ENCODE measurements around the gene CLDN19. TPM values are rescaled to one million over a fixed set of nuclear protein-coding genes. Genes with fewer than 3 reads are reported as not detected.

The CLDN19 gene
- total and polyA plus RNA-seq, 2 of the 8 experiments (the other 6 are each of a cell fraction or from before 2014, with no cell fraction given) = 9.7 to 17.2 TPM

- TF ChIP-seq EP300 (IDR thresholded peaks at IDR 0.05; ENCODE audit: borderline replicate concordance in 1 of 2, low read depth in 2 of 2, low read length in 2 of 2) = no peak
- TF ChIP-seq HDAC6 (IDR thresholded peaks at IDR 0.05; ENCODE audit: low read depth, low read length) = no peak
- TF ChIP-seq TCF12 (IDR thresholded peaks at IDR 0.05; ENCODE audit: low read depth, low read length) = no peak
- TF ChIP-seq CHD7 (IDR thresholded peaks at IDR 0.05; ENCODE audit: insufficient replicate concordance, low read length) = no peak
- no peak for TF ChIP-seq PHF8 (conservative IDR thresholded peaks at IDR 0.05; ENCODE audit: low read depth, low read length)
Observed at GRCh38 chr1:42744148-42744413, 4.0 kb upstream of the CLDN19 start (continued).

All from H1 (cell line).